AG04450 (cell line): ENCODE measurements around the gene ORAI2. TPM values are rescaled to one million over a fixed set of nuclear protein-coding genes. Genes with fewer than 3 reads are reported as not detected.

Experiments used
- CTCF ChIA-PET: fragments of 300-600, 350-600 bp; formaldehyde crosslinking; extraction: SDS; loops from one replicate; lab custom pipeline; 2022; ENCODE audit warnings: antibody characterized with exemption, inconsistent platforms; lab: Charles Lee
- POLR2A ChIA-PET: fragments of 350-600 bp; formaldehyde crosslinking; extraction: SDS; loops from one replicate; lab custom pipeline; 2021; ENCODE audit warnings: antibody characterized with exemption, inconsistent platforms; lab: Yijun Ruan, JAX
- DNase-seq: peaks from one replicate; pipeline ENCODE4 v3.0.0-alpha.2; 2011; ENCODE audit warnings: low read depth, low spot score
- H3K27ac ChIP-seq: one replicate; pipeline ENCODE4 v1.5.1; 2012; ENCODE audit warnings: low read depth, low read length, control low read depth
- H3K27me3 ChIP-seq: one replicate; pipeline ENCODE4 v1.6.0; 2012; ENCODE audit warnings: low read length; ENCODE audit not compliant: control insufficient read depth, insufficient read depth
- H3K4me3 ChIP-seq: 2 replicates; pipeline ENCODE4 v1.5.1; 2011; ENCODE audit warnings: mild to moderate bottlenecking, low read depth, low read length, control low read depth
- H3K9me3 ChIP-seq: 2 replicates; pipeline ENCODE4 v1.5.1; 2012; ENCODE audit warnings: low read length; ENCODE audit not compliant: control insufficient read depth, insufficient read depth
- polyA plus RNA-seq: library from polyadenylated mRNA; depleted of rRNA; stranded (reverse); fragments of >200 nt; gene quantifications from 2 replicates; pipeline ENCODE4 v1.2.3, GENCODE V29; 2011
- TF ChIP-seq, protein P1 (sequence below): IDR thresholded peaks from 2 replicates; pipeline ENCODE4 v1.5.1; 2011; ENCODE audit warnings: low read depth, low read length, control low read depth, inconsistent platforms

Gene ORAI2
- polyA plus RNA-seq, 1 experiment = 27.8 TPM

DNA sequence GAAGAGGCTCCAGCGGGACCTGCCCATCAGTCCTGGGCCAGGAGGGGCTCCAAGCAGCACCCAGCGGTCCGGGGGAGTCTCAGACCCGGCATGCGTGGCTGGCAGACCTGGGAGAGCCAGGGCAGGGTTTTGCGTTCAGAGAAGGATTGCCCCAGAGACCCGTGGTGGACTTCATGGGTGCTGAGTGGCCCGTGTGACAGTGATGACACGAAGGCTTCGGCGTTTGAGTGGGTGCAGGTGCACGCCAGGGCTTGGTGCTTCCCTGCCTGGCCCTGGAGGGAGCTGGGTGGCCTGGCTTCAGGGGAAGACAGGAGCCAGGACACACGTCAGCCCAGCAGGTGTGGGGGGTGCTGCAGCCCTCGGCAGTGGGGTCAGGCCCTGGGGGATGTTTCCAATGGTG, 13.9 kb downstream of the ORAI2 start:
- ChIA-PET CTCF (no interaction called here), POLR2A (interaction anchor here (0.6 kb wide), 1 partner anchor 20 kb away, joined by 4 read pairs; no protein-coding TSS in a partner anchor)
- Histone ChIP-seq H3K27me3 (no peaks in the 10 kb centered on the region), H3K9me3 (no peaks in the 10 kb centered on the region; the same call in 1 of the 2 replicates), H3K27ac (no peak overlapping the region), H3K4me3 (no peak overlapping the region)
- TF ChIP-seq, protein P1, sequence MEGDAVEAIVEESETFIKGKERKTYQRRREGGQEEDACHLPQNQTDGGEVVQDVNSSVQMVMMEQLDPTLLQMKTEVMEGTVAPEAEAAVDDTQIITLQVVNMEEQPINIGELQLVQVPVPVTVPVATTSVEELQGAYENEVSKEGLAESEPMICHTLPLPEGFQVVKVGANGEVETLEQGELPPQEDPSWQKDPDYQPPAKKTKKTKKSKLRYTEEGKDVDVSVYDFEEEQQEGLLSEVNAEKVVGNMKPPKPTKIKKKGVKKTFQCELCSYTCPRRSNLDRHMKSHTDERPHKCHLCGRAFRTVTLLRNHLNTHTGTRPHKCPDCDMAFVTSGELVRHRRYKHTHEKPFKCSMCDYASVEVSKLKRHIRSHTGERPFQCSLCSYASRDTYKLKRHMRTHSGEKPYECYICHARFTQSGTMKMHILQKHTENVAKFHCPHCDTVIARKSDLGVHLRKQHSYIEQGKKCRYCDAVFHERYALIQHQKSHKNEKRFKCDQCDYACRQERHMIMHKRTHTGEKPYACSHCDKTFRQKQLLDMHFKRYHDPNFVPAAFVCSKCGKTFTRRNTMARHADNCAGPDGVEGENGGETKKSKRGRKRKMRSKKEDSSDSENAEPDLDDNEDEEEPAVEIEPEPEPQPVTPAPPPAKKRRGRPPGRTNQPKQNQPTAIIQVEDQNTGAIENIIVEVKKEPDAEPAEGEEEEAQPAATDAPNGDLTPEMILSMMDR = no peak
- DNase-seq = no peak

DNA sequence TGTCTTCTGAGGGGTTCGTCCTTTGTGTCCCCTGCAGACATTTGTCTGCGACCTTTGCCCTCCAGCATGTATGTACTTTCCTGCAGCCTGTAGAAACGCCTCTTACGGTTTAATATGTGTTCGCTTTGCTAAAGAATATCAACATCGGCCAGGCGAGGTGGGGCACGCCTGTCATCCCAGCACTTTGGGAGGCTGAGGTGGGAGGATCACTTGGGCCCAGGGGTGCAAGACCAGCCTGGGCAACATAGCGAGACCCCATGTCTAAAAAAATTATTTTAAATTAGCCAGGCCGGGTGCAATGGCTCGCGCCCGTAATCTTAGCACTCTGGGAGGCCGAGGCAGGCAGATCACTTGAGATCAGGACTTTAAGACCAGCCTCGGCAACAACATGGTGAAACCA, 15.8 kb downstream of the ORAI2 start:
- Histone ChIP-seq H3K27me3 (no peaks in the 10 kb centered on the region), H3K4me3 (no peak overlapping the region), H3K9me3 (no peaks in the 10 kb centered on the region; the same call in 1 of the 2 replicates), H3K27ac (no peak overlapping the region)
- DNase-seq = no peak
- TF ChIP-seq, protein P1 = no peak
- ChIA-PET CTCF (no interaction called here), POLR2A (no interaction called here)

DNA sequence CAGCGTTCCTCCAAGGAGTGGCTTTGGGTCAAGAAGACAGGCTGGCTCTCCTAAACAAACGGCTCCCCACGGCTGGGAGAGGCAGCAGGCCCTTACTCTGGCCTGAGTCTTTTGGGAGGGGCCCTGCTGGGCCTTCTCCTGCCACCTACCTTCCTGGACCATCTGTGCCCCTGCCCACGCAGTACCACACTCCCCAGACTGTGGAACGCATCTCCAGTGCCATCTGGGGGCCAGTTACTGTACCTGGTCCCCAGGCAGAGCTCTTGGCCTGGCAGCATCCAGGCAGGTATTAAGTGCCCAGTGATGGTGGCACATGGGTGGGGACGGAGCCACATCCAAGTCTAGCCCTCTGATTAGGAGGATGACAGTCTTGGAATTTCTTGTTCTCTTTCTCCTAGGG, 16.9 kb downstream of the ORAI2 start:
- no peak overlapping the region for H3K27ac ChIP-seq
- DNase-seq = no peak
- H3K27me3 ChIP-seq = no peaks in the 10 kb centered on the region
- no peaks in the 10 kb centered on the region; the same call in 1 of the 2 replicates for H3K9me3 ChIP-seq
- no peak overlapping the region for H3K4me3 ChIP-seq
- TF ChIP-seq, protein P1 = no peak
- ChIA-PET CTCF (interaction anchor here (0.6 to 0.9 kb wide), 2 partner anchors 13 to 29 kb away, joined by 3 read pairs; no protein-coding TSS in a partner anchor), POLR2A (no interaction called here)

DNA sequence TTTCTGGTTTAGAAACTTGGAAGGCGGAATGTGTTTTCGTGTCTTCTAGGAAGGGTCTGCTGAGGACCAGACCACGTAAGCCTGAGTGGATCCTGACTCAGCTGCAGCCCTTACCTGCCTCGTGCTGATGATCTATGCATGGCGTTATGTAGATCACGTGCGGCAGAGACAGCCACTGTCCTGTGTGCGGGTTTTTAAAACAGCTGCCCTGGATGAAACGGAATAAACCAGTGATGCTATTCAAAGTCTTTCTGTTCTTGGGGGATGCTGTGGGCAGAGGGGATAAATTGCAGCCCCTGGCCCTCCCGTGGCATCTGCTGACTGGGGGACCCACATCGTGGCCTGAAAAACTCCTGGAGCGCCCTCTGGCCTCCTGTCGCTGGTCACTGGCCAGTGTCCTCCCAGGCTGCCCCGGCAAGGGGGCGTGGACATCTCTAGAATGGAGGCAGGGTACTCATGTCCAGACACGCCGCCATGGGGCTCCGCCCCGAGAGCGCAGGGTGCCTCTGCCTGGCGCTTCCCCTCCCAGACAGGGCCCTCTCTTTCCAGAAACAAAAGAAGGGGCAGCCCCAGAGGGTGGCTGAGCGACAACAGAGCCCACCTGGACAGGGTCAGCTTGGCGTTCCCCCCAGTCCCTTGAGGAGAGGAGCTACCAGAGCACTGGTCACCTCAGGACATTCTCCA, 18.1 kb downstream of the ORAI2 start:
- H3K27me3 ChIP-seq = no peaks in the 10 kb centered on the region
- CTCF ChIA-PET = no interaction called here
- DNase-seq = no peak
- no peaks in the 10 kb centered on the region; the same call in 1 of the 2 replicates for H3K9me3 ChIP-seq
- H3K4me3 ChIP-seq = no peak overlapping the region
- no peak overlapping the region for H3K27ac ChIP-seq
- POLR2A ChIA-PET = no interaction called here
- TF ChIP-seq, protein P1 = no peak

DNA sequence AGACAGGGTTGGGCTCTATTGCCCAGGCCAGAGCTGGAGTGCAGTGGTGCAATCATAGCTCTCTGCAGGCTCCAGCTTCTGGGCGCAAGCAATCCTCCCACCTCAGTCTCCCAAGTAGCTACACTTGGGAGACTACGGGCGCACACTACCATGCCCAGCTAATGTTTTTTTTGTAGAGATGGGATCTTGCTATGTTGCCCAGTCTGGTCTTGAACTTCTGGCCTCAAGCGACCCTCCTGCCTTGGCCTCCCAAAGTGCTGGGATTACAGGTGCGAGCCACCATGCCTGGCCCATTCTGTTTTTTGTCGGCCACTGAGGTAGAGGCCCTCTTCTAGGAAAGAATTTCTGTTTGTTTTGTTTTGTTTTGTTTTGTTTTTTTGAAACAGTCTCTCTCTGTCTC, 19.1 kb downstream of the ORAI2 start:
- no peaks in the 10 kb centered on the region; the same call in 1 of the 2 replicates for H3K9me3 ChIP-seq
- ChIA-PET POLR2A (no interaction called here), CTCF (no interaction called here)
- no peak overlapping the region for H3K4me3 ChIP-seq
- TF ChIP-seq, protein P1 = no peak
- no peak for DNase-seq
- no peaks in the 10 kb centered on the region for H3K27me3 ChIP-seq
- H3K27ac ChIP-seq = no peak overlapping the region
